ENCODE data around the gene OR2H2. TPM values are rescaled to one million over a fixed set of nuclear protein-coding genes. Genes with fewer than 3 reads are reported as not detected.

OR2H2 gene
- total RNA-seq, 1 donor from 2014 or later: not detected

DNA sequence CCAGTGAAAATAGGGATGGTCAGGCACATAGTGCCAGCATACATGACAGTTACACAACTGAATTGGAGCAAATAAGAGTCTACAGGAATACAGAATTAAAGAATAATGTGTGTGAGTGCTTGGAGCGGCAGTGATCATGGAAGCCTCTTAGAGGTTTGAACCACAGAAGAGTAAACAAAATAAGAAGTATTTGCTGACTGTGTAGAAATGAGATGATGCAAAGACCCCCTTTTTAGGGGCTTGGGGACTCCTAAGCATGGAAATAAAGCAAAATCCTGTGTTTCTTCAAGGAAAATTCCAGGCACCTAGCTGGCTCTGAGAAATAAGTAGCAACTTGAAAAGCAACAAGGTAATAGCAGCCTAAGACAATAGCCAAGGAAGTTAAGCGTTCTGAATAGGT lies 6.8 kb downstream of the OR2H2 start:
- intact Hi-C loops (cut with micrococcal nuclease): no loop called here

GRCh38 chr6:29593199-29593855 lies 8.4 kb downstream of the OR2H2 start:
- intact Hi-C loops (cut with micrococcal nuclease): no loop called here

DNA sequence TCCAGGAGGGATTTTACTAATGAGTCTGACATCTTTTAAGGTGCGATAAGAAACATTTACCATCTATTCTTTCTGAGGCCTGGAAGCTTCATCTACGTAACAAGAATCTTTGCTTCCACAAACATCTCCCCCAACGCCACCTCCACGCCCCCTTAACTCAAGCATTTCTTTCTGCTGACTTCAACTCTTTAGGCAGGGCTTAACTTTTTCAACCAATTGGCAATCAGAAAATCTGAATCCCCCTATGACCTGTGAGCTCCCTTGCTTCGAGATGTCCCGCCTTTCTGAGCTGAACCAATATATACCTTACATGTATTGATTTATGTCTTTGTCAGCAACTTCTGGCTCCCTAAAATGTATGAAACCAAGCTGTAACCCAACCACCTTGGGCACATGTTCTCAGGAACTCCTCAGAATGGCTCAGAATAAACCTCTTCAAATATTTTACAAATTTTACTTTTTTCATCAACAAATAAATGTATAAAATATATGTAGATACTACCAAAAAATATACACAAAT lies 11.5 kb downstream of the OR2H2 start:
- intact Hi-C loops (cut with micrococcal nuclease): no loop called here

DNA sequence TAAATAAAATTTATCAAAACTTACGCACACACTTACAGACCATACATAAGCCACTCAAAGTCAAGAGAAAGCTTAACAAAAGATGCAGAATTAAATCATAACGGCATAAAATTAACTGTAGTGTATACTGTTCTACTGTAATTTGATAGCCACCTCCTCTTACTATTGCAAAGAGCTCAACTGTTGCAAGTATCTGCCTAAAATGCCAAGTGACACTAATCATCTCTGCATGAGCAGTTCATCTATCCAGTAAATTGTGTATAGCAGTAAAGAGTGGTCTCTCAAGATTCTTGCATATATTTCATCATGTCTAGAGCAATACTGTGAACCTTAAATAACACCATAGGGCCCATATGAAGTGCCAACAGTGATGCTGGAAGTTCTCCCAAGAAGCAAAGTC lies 12.3 kb downstream of the OR2H2 start:
- intact Hi-C loops (cut with micrococcal nuclease): no loop called here

- intact Hi-C loops (cut with micrococcal nuclease): no loop called here
These were observed 13.3 kb downstream of the OR2H2 start for GRCh38 chr6:29598172-29598747.

DNA sequence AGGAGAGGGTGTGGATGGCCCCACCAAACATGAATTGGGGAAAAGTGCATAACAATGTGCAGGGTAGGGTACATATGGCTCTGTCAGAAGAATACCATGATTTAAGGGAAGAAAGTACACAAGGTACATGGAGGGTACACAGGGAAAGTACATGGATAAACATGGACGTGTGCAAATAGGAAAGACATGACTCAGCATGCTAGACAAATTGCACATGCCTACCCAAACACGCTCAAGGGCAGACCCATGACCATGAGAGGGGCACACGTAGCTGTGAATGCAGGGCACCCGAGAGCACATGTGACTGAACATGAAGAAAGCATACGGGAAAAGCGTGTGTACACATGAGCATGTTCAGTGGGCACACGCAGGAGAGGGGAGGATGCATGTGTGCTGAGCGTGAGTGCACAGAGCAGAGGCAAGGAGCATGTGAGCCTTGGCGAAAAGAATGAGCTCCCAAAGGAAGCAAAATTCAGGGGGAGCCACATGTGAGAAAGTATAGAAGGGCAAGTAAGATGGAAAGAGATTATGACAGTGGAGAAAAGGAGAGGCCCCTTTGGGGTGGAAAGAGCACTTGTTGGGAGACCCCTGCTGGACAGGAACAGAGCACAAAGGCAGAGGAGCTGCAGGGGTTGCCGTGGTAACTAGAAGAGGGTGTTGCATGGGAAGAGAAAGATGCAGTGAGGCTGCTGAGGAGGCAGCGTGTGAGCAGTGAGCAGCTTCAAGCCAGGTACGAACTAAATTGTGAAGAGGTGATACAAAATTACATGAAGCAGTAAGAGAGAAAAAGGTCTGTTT lies 17.8 kb downstream of the OR2H2 start:
- intact Hi-C loops (cut with micrococcal nuclease): no loop called here

DNA sequence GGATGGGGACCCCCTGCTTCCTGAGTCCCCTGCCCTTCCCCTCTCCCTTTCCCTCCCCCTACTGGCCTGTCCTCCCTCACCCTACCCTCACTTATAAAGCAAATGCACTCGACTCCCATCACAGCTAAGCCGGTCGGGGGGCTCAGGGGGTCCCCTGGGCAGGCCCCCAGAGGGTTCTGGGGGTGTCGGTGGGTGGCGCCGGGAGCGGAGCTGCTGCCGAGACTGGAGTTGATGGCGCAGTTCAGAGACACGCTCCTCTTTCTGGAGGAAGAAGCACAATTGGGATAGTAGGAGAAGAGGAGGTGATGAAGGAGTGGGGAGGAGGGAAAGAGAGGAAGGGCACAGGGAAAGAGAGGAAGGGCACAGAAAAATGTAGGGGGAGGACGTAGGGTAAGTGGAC lies 18.5 kb downstream of the OR2H2 start:
- intact Hi-C loops (cut with micrococcal nuclease): no loop called here

GRCh38 chr6:29603930-29604329 lies 19.0 kb downstream of the OR2H2 start:
- intact Hi-C loops (cut with micrococcal nuclease): no loop called here

GRCh38 chr6:29608131-29608530 lies 23.2 kb downstream of the OR2H2 start:
- intact Hi-C loops (cut with micrococcal nuclease): no loop called here

- intact Hi-C loops (cut with micrococcal nuclease): no loop called here
These were observed 25.6 kb downstream of the OR2H2 start for GRCh38 chr6:29610540-29610939.

DNA sequence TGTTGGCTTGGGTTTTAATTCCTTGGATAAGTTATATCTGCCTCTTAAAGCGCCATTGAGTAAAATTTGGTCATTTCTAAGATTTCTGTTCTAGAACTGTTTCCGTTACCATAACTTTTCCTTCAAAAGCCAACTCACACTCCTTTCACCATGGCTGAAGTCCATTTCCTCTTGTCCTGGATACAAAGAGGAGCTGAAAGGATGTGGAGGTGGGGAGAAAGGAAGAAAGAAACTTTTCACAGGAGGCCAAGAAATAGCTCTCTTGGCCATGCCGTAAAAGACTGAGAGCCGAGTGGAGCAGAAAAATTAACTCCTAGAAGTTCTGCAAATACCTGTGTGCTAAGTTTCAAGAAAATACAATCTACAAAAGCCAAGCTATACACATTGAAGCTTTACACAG lies 26.5 kb downstream of the OR2H2 start:
- intact Hi-C loops (cut with micrococcal nuclease): no loop called here

DNA sequence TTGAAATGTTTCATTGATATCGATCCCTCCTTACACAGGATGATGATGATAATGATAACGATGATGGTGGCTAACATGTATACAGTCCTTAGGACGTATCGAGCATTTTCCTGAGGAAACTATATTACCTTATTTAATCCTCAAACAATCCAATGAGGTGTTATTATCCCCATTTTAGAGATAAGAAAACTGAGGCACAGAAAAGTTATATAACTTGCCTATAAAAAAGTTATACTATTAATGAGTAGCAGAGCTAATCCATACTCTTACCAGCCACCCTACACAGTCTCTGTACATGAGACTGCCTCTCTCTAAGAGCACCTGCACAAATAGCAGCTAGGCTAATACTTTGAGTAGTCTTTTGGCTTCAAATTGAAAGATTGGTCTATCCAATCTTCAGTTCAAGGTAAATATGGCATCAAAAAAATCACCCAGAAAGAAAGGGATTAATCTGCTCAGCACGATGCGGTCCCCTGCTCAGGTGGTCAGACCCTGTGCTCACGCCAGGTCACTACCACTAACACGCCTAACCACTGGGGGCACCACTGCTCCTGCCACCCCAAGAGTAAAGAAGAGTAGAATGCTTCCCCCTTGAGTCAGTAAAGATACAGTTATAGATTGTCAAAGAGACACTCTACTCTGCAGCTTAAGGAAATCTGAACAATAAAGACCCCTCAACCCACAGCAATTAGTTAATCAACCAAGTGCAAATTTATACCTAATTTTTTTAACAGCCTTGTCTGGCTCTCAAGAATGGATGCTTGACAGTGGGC lies 33.0 kb downstream of the OR2H2 start:
- intact Hi-C loops (cut with micrococcal nuclease): no loop called here

DNA sequence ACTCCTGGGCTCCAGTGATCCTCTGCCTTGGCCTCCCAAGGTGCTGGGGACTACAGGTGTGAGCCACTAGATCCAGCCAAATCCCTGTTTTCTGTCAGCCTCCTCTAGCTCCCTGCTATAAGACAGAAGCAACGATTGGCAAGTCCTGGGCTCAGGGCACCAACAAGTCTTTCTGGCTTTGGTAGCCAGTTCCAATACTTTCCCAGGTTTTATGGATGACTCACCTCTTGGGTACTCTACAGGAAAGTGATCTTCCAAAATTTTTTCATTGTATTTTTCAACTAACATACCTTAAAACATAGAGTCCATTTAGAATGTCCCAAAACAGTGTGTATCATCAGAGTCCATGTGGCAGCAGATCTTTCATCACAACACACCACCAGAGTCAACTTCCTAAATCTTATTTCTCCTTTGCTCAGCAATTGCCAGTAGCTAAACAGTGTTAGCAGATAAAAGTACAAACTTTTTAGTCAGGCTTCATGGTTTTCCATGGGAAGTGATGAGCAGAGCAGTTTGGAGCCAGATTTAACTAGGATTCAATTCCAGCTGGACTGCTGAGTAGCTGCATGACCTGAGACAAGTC lies 34.7 kb downstream of the OR2H2 start:
- intact Hi-C loops (cut with micrococcal nuclease): no loop called here

GRCh38 chr6:29620630-29621029 lies 35.7 kb downstream of the OR2H2 start:
- intact Hi-C loops (cut with micrococcal nuclease): no loop called here

DNA sequence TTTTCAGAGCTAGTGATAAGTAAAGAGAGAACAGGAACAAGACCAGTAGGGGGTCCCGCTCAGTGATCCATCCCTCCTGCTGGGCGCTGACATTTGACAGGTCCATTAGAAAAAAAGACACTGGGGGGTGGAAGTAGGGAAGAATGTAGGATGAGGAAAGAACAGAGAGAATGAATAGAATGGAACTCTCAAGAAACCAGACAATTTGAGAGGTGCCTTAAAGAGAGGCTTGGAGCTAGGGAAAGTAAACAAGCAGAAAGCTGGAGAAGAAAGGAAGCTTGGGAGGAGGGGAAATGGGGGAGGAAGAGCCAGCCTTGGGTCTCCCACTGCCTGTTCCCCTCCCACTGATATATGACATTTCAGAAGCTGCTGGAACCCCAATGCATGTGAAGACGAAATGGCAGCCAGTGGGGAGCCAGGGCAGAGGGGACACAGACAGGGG lies 39.6 kb downstream of the OR2H2 start:
- intact Hi-C loops (cut with micrococcal nuclease): no loop called here

DNA sequence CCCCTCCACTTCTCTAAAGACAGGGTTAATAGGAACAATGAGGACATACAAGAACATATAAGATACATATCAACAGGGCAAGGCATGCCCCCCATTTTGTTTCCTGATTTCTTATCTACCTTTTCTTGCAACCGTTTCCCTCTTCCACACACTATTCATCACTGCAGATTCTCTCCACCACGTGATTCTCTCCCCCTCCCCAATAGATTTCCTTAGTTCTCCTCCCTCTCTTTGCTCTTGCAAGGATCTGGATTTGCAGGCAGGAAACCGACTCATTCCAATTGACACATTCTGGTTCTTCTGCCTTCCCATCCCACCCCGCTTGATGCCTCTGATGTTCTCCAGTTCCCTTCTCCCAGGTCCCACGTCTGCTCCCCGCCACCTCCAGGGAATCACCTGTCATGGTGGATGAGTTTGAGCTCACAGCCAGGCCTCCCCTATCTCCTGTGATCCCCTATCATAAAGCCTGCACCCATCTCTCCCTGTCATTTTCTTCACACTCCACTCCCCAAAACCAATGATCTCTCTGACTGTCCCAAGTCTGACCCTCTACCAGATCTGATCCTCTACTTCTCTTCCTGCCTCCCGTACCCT lies 40.5 kb downstream of the OR2H2 start:
- intact Hi-C loops (cut with micrococcal nuclease): no loop called here

DNA sequence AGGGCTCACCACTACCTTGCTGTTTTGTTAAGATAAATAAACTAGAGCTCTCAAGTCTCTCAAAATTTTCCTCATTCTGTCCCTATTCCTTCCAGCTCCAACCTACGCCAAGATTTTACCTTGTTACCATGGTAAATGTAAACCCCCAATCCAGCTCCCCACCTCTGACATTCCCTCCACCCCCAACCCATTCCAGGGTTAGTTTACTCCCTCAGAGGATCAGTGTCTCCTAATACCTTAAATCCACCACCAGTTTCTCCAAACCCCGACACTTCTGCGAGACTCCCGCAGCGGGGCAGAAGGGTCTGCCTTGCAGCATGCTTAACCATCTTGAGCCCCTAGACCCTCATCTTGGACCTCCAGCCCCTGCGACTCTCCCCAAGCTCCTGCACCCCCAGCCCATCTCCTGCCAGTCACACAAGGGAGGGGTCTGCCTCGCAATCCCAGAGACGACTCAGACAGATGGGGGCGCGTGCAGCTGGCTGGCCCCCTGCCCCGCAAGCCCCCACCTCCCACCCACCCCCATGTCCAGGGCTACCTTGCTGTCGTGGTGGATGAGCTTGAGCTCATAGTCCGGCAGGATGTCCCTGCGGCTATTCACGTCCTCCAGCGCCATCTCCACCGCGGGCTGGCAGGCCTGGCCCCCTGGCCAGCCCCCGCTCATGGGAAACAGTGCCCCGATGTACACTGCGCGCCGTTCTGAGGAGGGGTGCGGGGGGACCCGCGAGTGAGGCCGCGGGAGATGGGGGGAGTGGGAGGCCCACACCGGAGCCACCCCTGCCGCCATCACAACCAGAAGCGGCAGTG lies 42.2 kb downstream of the OR2H2 start:
- intact Hi-C loops (cut with micrococcal nuclease): no loop called here

DNA sequence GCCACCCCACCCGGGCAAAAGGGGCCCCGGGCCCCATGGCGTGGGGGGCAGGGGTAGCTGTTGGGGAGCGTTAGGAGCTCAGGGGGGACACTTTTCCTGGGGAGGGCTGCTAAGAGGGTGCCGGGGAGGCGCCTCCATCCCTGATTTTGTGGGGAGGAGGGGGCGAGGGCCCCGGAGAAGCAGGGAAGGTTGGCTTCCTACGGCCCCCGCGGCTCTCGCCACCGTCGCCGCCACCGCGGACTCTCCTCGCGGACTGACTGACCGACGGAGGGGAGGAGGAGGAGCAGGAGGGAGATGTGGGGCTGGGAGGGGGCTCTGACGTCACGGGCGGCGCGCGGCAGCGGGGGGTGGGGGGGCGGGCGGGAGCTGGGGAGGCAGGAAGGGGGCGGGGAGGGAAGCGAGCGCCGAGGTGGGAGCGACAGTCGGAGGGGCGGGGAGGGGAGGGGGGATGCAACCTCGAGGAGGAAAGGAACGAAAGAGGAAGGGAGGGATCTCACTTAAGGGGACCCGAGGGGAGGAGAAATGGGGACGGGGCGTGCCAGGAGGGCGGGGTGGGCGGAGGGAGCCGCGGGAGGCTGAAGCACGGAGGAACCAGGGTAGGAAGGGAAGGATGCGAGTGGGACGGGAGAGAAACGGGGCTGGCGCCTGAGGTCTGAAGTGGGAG lies 43.0 kb downstream of the OR2H2 start:
- intact Hi-C loops (cut with micrococcal nuclease): no loop called here
